Measurements from ENCODE around the gene C15orf61. TPM values are rescaled to one million over a fixed set of nuclear protein-coding genes. Genes with fewer than 3 reads are reported as not detected.

The C15orf61 gene
- 4.2 and 8.5 TPM in 2 replicates for total RNA-seq (2014; rRNA removed; shearing (Covaris generic))

GRCh38 chr15:67521029-67521782, at the start of gene C15orf61:
Gene C15orf61, plus strand, starts transcription at chr15:67521131. Its CDS starts 118 bp downstream, at chr15:67521249.
- DNase-seq (ENCODE audit: low read depth), result peak; percentile 82

- peak; percentile 15 for DNase-seq (ENCODE audit: low read depth)
These were observed 48.0 kb upstream of the C15orf61 start for GRCh38 chr15:67472957-67473356.

- no peak for DNase-seq (ENCODE audit: low read depth)
These were observed 46.4 kb upstream of the C15orf61 start for GRCh38 chr15:67474405-67475110.

GRCh38 chr15:67479781-67480505, 41.0 kb upstream of the C15orf61 start:
- DNase-seq (ENCODE audit: low read depth), result no peak

GRCh38 chr15:67480741-67481140, 40.2 kb upstream of the C15orf61 start:
- DNase-seq (ENCODE audit: low read depth), result no peak

GRCh38 chr15:67481680-67482079, 39.3 kb upstream of the C15orf61 start:
- DNase-seq (ENCODE audit: low read depth), result no peak

GRCh38 chr15:67495585-67495984, 25.3 kb upstream of the C15orf61 start:
- DNase-seq (ENCODE audit: low read depth), result no peak

GRCh38 chr15:67501177-67501835, 19.6 kb upstream of the C15orf61 start:
- peak; percentile 51 for DNase-seq (ENCODE audit: low read depth)

GRCh38 chr15:67501836-67502461, 19.0 kb upstream of the C15orf61 start:
- no peak for DNase-seq (ENCODE audit: low read depth)

GRCh38 chr15:67504056-67504455, 16.9 kb upstream of the C15orf61 start:
- DNase-seq (ENCODE audit: low read depth), result no peak

- DNase-seq (ENCODE audit: low read depth), result peak; percentile 42
These were observed 16.1 kb upstream of the C15orf61 start for GRCh38 chr15:67504796-67505195.

GRCh38 chr15:67505675-67506572, 15.0 kb upstream of the C15orf61 start:
- DNase-seq (ENCODE audit: low read depth), result no peak

GRCh38 chr15:67506775-67507747, 13.9 kb upstream of the C15orf61 start:
- no peak for DNase-seq (ENCODE audit: low read depth)

- DNase-seq (ENCODE audit: low read depth), result no peak
These were observed 12.5 kb upstream of the C15orf61 start for GRCh38 chr15:67508407-67508806.

GRCh38 chr15:67509918-67510317, 11.0 kb upstream of the C15orf61 start:
- no peak for DNase-seq (ENCODE audit: low read depth)

- DNase-seq (ENCODE audit: low read depth), result peak; percentile 70
These were observed 10.2 kb upstream of the C15orf61 start for GRCh38 chr15:67510597-67511190.

GRCh38 chr15:67511606-67512005, 9.3 kb upstream of the C15orf61 start:
- DNase-seq (ENCODE audit: low read depth), result peak; percentile 13

- peak; percentile 14 for DNase-seq (ENCODE audit: low read depth)
These were observed 8.8 kb upstream of the C15orf61 start for GRCh38 chr15:67512140-67512539.
